Osteoblast (primary cell): ENCODE measurements around the gene FOXG1. TPM values are rescaled to one million over a fixed set of nuclear protein-coding genes. Genes with fewer than 3 reads are reported as not detected.

ENCODE experiments used
- DNase-seq: peaks from one replicate; pipeline ENCODE4 v3.0.0; 2011; ENCODE audit warnings: low spot score, mixed read lengths; ENCODE audit not compliant: insufficient read length; ENCODE audit errors: missing footprints
- H2AFZ ChIP-seq: 2 replicates; pipeline ENCODE4 v1.6.0; 2011; ENCODE audit warnings: mild to moderate bottlenecking, low read length
- H3K27ac ChIP-seq: 2 replicates; pipeline ENCODE4 v1.5.1; 2011; ENCODE audit warnings: mild to moderate bottlenecking, low read depth, low read length, moderate library complexity
- H3K27me3 ChIP-seq: 2 replicates; pipeline ENCODE4 v1.6.0; 2012; ENCODE audit warnings: mild to moderate bottlenecking, control low read depth, inconsistent platforms, low read length, moderate library complexity; ENCODE audit not compliant: insufficient read depth
- H3K36me3 ChIP-seq: 2 replicates; pipeline ENCODE4 v1.5.1; 2011; ENCODE audit warnings: mild to moderate bottlenecking, low read length, control low read depth, moderate library complexity; ENCODE audit not compliant: insufficient read depth
- H3K4me1 ChIP-seq: 2 replicates; pipeline ENCODE4 v1.5.1; 2011; ENCODE audit warnings: mild to moderate bottlenecking, low read length, control low read depth, moderate library complexity; ENCODE audit not compliant: insufficient read depth
- H3K4me2 ChIP-seq: 2 replicates; pipeline ENCODE4 v1.6.0; 2011; ENCODE audit warnings: mild to moderate bottlenecking, low read length; ENCODE audit not compliant: insufficient read depth
- H3K4me3 ChIP-seq: fragments of 200-600 bp; sonication (generic); 3 replicates; pipeline ENCODE4 v1.5.1; 2012; ENCODE audit warnings: mild to moderate bottlenecking, low read length, inconsistent platforms; ENCODE audit not compliant: insufficient read depth
- H3K79me2 ChIP-seq: 2 replicates; pipeline ENCODE4 v1.6.0; 2012; ENCODE audit warnings: mild to moderate bottlenecking, low read length, control low read depth, inconsistent platforms; ENCODE audit not compliant: insufficient read depth
- H3K9me3 ChIP-seq: 2 replicates; pipeline ENCODE4 v1.5.1; 2011; ENCODE audit warnings: low read depth, low read length, control low read depth
- H4K20me1 ChIP-seq: 2 replicates; pipeline ENCODE4 v1.6.0; 2012; ENCODE audit warnings: mild to moderate bottlenecking, low read length, control low read depth; ENCODE audit not compliant: insufficient read depth
- CTCF ChIP-seq: IDR thresholded peaks from 2 replicates; pipeline ENCODE4 v1.5.1; 2011; ENCODE audit warnings: mild to moderate bottlenecking, low read depth, low read length, moderate library complexity; ENCODE audit errors: extremely low read depth
- total RNA-seq: library from RNA; depleted of rRNA; stranded (reverse); fragments of >200 nt; gene quantifications from 2 replicates; pipeline ENCODE4 v1.2.3, GENCODE V29; 2012

FOXG1 gene
- total RNA-seq, 1 donor: not detected

GRCh38 chr14:28776482-28777266 is 10.1 kb downstream of the FOXG1 start:
- no peak overlapping the region for H3K4me3 ChIP-seq
- no peaks in the 10 kb centered on the region for H3K79me2 ChIP-seq
- H3K9me3 ChIP-seq: no peaks in the 10 kb centered on the region
- DNase-seq: no peak
- H3K27me3 ChIP-seq: peaks cover 97% of the 10 kb centered on the region
- H4K20me1 ChIP-seq: no peaks in the 10 kb centered on the region
- no peak overlapping the region for H3K27ac ChIP-seq
- no peak overlapping the region for H2AFZ ChIP-seq
- no peak overlapping the region for H3K4me2 ChIP-seq
- no peaks in the 10 kb centered on the region for H3K4me1 ChIP-seq
- H3K36me3 ChIP-seq: no peaks in the 10 kb centered on the region
- no peak for TF ChIP-seq CTCF

- H3K4me1 ChIP-seq: no peaks in the 10 kb centered on the region
- TF ChIP-seq CTCF: no peak
- no peaks in the 10 kb centered on the region for H3K79me2 ChIP-seq
- no peak overlapping the region for H3K4me2 ChIP-seq
- DNase-seq: no peak
- peaks cover 98% of the 10 kb centered on the region for H3K27me3 ChIP-seq
- H3K4me3 ChIP-seq: no peak overlapping the region
- H4K20me1 ChIP-seq: no peaks in the 10 kb centered on the region
- no peaks in the 10 kb centered on the region for H3K9me3 ChIP-seq
- H3K27ac ChIP-seq: no peak overlapping the region
- H2AFZ ChIP-seq: no peak overlapping the region
- no peaks in the 10 kb centered on the region for H3K36me3 ChIP-seq
Measured at GRCh38 chr14:28777471-28778137, 11.0 kb downstream of the FOXG1 start.

GRCh38 chr14:28778138-28779117 is 11.8 kb downstream of the FOXG1 start:
- no peaks in the 10 kb centered on the region for H3K36me3 ChIP-seq
- no peak for DNase-seq
- no peak overlapping the region for H3K27ac ChIP-seq
- H4K20me1 ChIP-seq: no peaks in the 10 kb centered on the region
- H3K9me3 ChIP-seq: no peaks in the 10 kb centered on the region
- no peak for TF ChIP-seq CTCF
- peaks cover 98% of the 10 kb centered on the region for H3K27me3 ChIP-seq
- H3K4me3 ChIP-seq: no peak overlapping the region
- no peak overlapping the region for H2AFZ ChIP-seq
- no peak overlapping the region for H3K4me2 ChIP-seq
- H3K4me1 ChIP-seq: no peaks in the 10 kb centered on the region
- H3K79me2 ChIP-seq: no peaks in the 10 kb centered on the region
